ENCODE measurements around the gene ADD1. TPM values are rescaled to one million over a fixed set of nuclear protein-coding genes. Genes with fewer than 3 reads are reported as not detected.

Gene ADD1
- total and polyA plus RNA-seq, 2 donors (not counting 1 experiment from before 2014, with no cell fraction given) = 302 to 383 TPM

DNA sequence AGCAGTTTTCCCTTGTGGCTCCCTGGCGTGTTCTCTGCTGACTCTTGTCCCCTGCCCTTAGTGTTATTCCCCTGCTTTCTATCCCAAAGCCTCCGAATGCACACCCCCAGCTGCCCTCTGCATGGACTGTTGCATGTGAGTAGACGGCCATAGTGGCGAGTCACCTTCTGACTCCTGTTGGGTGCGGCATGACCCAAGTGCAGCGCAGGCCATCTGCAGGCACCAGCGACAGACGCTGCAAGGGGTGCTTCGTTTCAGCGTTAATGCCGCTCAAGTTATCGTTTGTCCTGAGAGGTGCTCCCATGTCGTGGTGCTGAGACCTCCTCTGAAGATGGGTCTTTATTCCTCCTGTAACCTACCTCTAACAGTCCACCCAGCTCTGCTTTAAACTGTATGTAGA is 61.9 kb downstream of the ADD1 start:
- peaks cover 27% of the 10 kb centered on the region for H3K79me2 ChIP-seq (ENCODE audit: control insufficient read depth, insufficient read depth, low read length)
- H3K9me3 Mint-ChIP-seq (ENCODE audit: insufficient read depth) = no peaks in the 10 kb centered on the region
- no peak overlapping the region for H3K9ac ChIP-seq (ENCODE audit: low read length)
- no peak overlapping the region for H2AFZ ChIP-seq (ENCODE audit: insufficient read depth, low read depth, low read length, poor library complexity, severe bottlenecking)
- H3K27me3 ChIP-seq (replicated peaks in 1 of 4; ENCODE audit: control extremely low read depth in 1 of 4, control insufficient read depth in 3 of 4, insufficient read depth in 4 of 4, low read length in 3 of 4) = no peaks in the 10 kb centered on the region
- H3K4me1 Mint-ChIP-seq = peaks cover 2% of the 10 kb centered on the region
- DNase-seq (no peak), ATAC-seq (ENCODE audit: low read depth) (no peak)
- peaks cover 6 to 90% of the 10 kb centered on the region in 2 experiments for H3K36me3 ChIP-seq (replicated peaks in 1 of 2; ENCODE audit: control extremely low read depth in 1 of 2, control insufficient read depth in 1 of 2, extremely low read depth in 1 of 2, insufficient read depth in 2 of 2, low read length in 1 of 2)
- H3K27ac Mint-ChIP-seq = no peak overlapping the region
- H3K4me2 ChIP-seq (replicated peaks; ENCODE audit: low read depth, low read length, poor library complexity, severe bottlenecking) = no peak overlapping the region
- 97% methylated on average over 11 of the region's 13 CpGs for WGBS (ENCODE audit: insufficient coverage)
- POLR2A ChIA-PET = no interaction called here
- no peak for TF ChIP-seq CTCF (IDR thresholded peaks at IDR 0.05)
- TF ChIP-seq EZH2 (IDR thresholded peaks at IDR 0.05; ENCODE audit: borderline replicate concordance, insufficient read depth, low read depth, low read length, poor library complexity, severe bottlenecking) = no peak
- CTCF ChIA-PET = no interaction called here
- no peaks in the 10 kb centered on the region for H3K9me3 ChIP-seq (ENCODE audit: control extremely low read depth in 1 of 3, control insufficient read depth in 2 of 3, insufficient read depth in 1 of 3, low read length in 2 of 3)
- H3K4me3 Mint-ChIP-seq = no peak overlapping the region
- intact Hi-C loops (cut with micrococcal nuclease) = no loop called here
- H3K27me3 Mint-ChIP-seq = no peaks in the 10 kb centered on the region
- no peak overlapping the region for H3K27ac ChIP-seq (ENCODE audit: low read length in 2 of 2)
- H4K20me1 ChIP-seq (ENCODE audit: control insufficient read depth, insufficient read depth, low read length, poor library complexity, severe bottlenecking) = peaks cover 65% of the 10 kb centered on the region
- H3K4me1 ChIP-seq (ENCODE audit: control insufficient read depth in 2 of 2, insufficient read depth in 2 of 2, low read length in 2 of 2) = no peaks in the 10 kb centered on the region
- H3K4me3 ChIP-seq (ENCODE audit: control extremely low read depth in 1 of 5, extremely low read depth in 1 of 5, insufficient read depth in 1 of 5, low read depth in 2 of 5, low read length in 4 of 5) = no peak overlapping the region

DNA sequence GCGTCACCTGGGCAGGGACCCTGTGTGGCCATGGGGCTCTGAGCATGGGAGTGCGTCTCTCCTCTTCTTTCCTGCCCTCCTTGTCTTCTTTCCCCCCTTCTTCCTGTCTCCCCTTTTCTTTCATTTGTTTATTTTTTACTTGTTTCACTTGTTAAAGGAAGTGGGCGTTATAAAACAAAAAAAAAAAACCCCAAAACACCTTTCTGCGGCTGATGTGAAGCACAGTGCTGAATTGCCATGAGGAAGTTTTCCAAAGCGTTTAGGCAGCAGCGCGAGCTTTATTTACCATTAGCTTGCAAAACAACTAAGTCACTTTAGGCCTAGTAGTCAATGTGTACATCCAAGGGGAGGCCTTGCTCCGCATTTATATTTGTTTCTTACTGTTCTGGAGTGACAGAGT is 62.6 kb downstream of the ADD1 start:
- DNase-seq = no peak
- no peak overlapping the region for H3K4me3 ChIP-seq (ENCODE audit: control extremely low read depth in 1 of 5, extremely low read depth in 1 of 5, insufficient read depth in 1 of 5, low read depth in 2 of 5, low read length in 4 of 5)
- no peak for TF ChIP-seq EZH2 (IDR thresholded peaks at IDR 0.05; ENCODE audit: borderline replicate concordance, insufficient read depth, low read depth, low read length, poor library complexity, severe bottlenecking)
- no peak for TF ChIP-seq CTCF (IDR thresholded peaks at IDR 0.05)
- CTCF ChIA-PET = no interaction called here
- H3K4me2 ChIP-seq (replicated peaks; ENCODE audit: low read depth, low read length, poor library complexity, severe bottlenecking) = no peak overlapping the region
- no peaks in the 10 kb centered on the region for H3K27me3 Mint-ChIP-seq
- no peak overlapping the region for H3K9ac ChIP-seq (ENCODE audit: low read length)
- no CpG with 5 or more reads among the region's 8 CpGs for WGBS (ENCODE audit: insufficient coverage)
- intact Hi-C loops (cut with micrococcal nuclease) = no loop called here
- H3K9me3 Mint-ChIP-seq (ENCODE audit: insufficient read depth) = no peaks in the 10 kb centered on the region
- peaks cover 4% of the 10 kb centered on the region for H3K4me1 Mint-ChIP-seq
- ATAC-seq (ENCODE audit: low read depth) = no peak
- no peak overlapping the region for H3K4me3 Mint-ChIP-seq
- H3K27me3 ChIP-seq (replicated peaks in 1 of 4; ENCODE audit: control extremely low read depth in 1 of 4, control insufficient read depth in 3 of 4, insufficient read depth in 4 of 4, low read length in 3 of 4) = no peaks in the 10 kb centered on the region
- H4K20me1 ChIP-seq (ENCODE audit: control insufficient read depth, insufficient read depth, low read length, poor library complexity, severe bottlenecking) = peaks cover 68% of the 10 kb centered on the region
- H2AFZ ChIP-seq (ENCODE audit: insufficient read depth, low read depth, low read length, poor library complexity, severe bottlenecking) = no peak overlapping the region
- POLR2A ChIA-PET = no interaction called here
- peaks cover 29% of the 10 kb centered on the region for H3K79me2 ChIP-seq (ENCODE audit: control insufficient read depth, insufficient read depth, low read length)
- H3K27ac Mint-ChIP-seq = no peak overlapping the region
- no peaks in the 10 kb centered on the region for H3K4me1 ChIP-seq (ENCODE audit: control insufficient read depth in 2 of 2, insufficient read depth in 2 of 2, low read length in 2 of 2)
- H3K27ac ChIP-seq (ENCODE audit: low read length in 2 of 2) = no peak overlapping the region
- H3K9me3 ChIP-seq (ENCODE audit: control extremely low read depth in 1 of 3, control insufficient read depth in 2 of 3, insufficient read depth in 1 of 3, low read length in 2 of 3) = no peaks in the 10 kb centered on the region
- peaks cover 5 to 90% of the 10 kb centered on the region in 2 experiments for H3K36me3 ChIP-seq (replicated peaks in 1 of 2; ENCODE audit: control extremely low read depth in 1 of 2, control insufficient read depth in 1 of 2, extremely low read depth in 1 of 2, insufficient read depth in 2 of 2, low read length in 1 of 2)
